ENCODE measurements around the gene PDE4D. TPM values are rescaled to one million over a fixed set of nuclear protein-coding genes. Genes with fewer than 3 reads are reported as not detected.

Gene PDE4D
- total and polyA plus RNA-seq, 2 donors (not counting 1 experiment from before 2014, with no cell fraction given), result 14.9 to 171 TPM

- Mint-ChIP-seq H3K27me3 (no peaks in the 10 kb centered on the region), H3K4me1 (no peaks in the 10 kb centered on the region), H3K27ac (no peak overlapping the region), H3K9me3 (ENCODE audit: insufficient read depth) (no peaks in the 10 kb centered on the region), H3K4me3 (no peak overlapping the region)
- Histone ChIP-seq H3K9me3 (ENCODE audit: control extremely low read depth in 1 of 3, control insufficient read depth in 2 of 3, insufficient read depth in 1 of 3, low read length in 2 of 3) (no peaks in the 10 kb centered on the region), H3K4me2 (replicated peaks; ENCODE audit: low read depth, low read length, poor library complexity, severe bottlenecking) (no peak overlapping the region), H3K9ac (ENCODE audit: low read length) (no peak overlapping the region), H3K27me3 (replicated peaks in 1 of 4; ENCODE audit: control extremely low read depth in 1 of 4, control insufficient read depth in 3 of 4, insufficient read depth in 4 of 4, low read length in 3 of 4) (no peaks in the 10 kb centered on the region), H4K20me1 (ENCODE audit: control insufficient read depth, insufficient read depth, low read length, poor library complexity, severe bottlenecking) (no peaks in the 10 kb centered on the region), H2AFZ (ENCODE audit: insufficient read depth, low read depth, low read length, poor library complexity, severe bottlenecking) (no peak overlapping the region), H3K4me1 (ENCODE audit: control insufficient read depth in 2 of 2, insufficient read depth in 2 of 2, low read length in 2 of 2) (no peaks in the 10 kb centered on the region), H3K36me3 (replicated peaks in 1 of 2; ENCODE audit: control extremely low read depth in 1 of 2, control insufficient read depth in 1 of 2, extremely low read depth in 1 of 2, insufficient read depth in 2 of 2, low read length in 1 of 2) (no peaks in the 10 kb centered on the region), H3K27ac (ENCODE audit: low read length in 2 of 2) (no peak overlapping the region), H3K79me2 (ENCODE audit: control insufficient read depth, insufficient read depth, low read length) (no peaks in the 10 kb centered on the region), H3K4me3 (ENCODE audit: control extremely low read depth in 1 of 5, extremely low read depth in 1 of 5, insufficient read depth in 1 of 5, low read depth in 2 of 5, low read length in 4 of 5) (no peak overlapping the region)
- ATAC-seq (ENCODE audit: low read depth) (no peak), DNase-seq (no peak)
- intact Hi-C loops (cut with micrococcal nuclease), result no loop called here
- WGBS (ENCODE audit: insufficient coverage), result no CpG with 5 or more reads among the region's 1 CpG
- TF ChIP-seq EZH2 (IDR thresholded peaks at IDR 0.05; ENCODE audit: borderline replicate concordance, insufficient read depth, low read depth, low read length, poor library complexity, severe bottlenecking) (no peak), CTCF (IDR thresholded peaks at IDR 0.05) (no peak)
- POLR2A ChIA-PET, result no interaction called here
- CTCF ChIA-PET, result no interaction called here
These were observed 447.8 kb downstream of the PDE4D start for GRCh38 chr5:59445741-59446140.

- H3K79me2 ChIP-seq (ENCODE audit: control insufficient read depth, insufficient read depth, low read length), result no peaks in the 10 kb centered on the region
- H3K4me2 ChIP-seq (replicated peaks; ENCODE audit: low read depth, low read length, poor library complexity, severe bottlenecking), result no peak overlapping the region
- H3K36me3 ChIP-seq (replicated peaks in 1 of 2; ENCODE audit: control extremely low read depth in 1 of 2, control insufficient read depth in 1 of 2, extremely low read depth in 1 of 2, insufficient read depth in 2 of 2, low read length in 1 of 2), result no peaks in the 10 kb centered on the region
- no peak overlapping the region for H3K9ac ChIP-seq (ENCODE audit: low read length)
- ATAC-seq (ENCODE audit: low read depth) (no peak), DNase-seq (no peak)
- no peak for TF ChIP-seq CTCF (IDR thresholded peaks at IDR 0.05)
- no peak for TF ChIP-seq EZH2 (IDR thresholded peaks at IDR 0.05; ENCODE audit: borderline replicate concordance, insufficient read depth, low read depth, low read length, poor library complexity, severe bottlenecking)
- H4K20me1 ChIP-seq (ENCODE audit: control insufficient read depth, insufficient read depth, low read length, poor library complexity, severe bottlenecking), result no peaks in the 10 kb centered on the region
- 100% methylated on average over 1 of the region's 3 CpGs for WGBS (ENCODE audit: insufficient coverage)
- H3K27ac Mint-ChIP-seq, result no peak overlapping the region
- intact Hi-C loops (cut with micrococcal nuclease), result no loop called here
- H3K4me1 ChIP-seq (ENCODE audit: control insufficient read depth in 2 of 2, insufficient read depth in 2 of 2, low read length in 2 of 2), result no peaks in the 10 kb centered on the region
- H3K27me3 ChIP-seq (replicated peaks in 1 of 4; ENCODE audit: control extremely low read depth in 1 of 4, control insufficient read depth in 3 of 4, insufficient read depth in 4 of 4, low read length in 3 of 4), result no peaks in the 10 kb centered on the region
- ChIA-PET POLR2A (no interaction called here), CTCF (interaction anchor here (0.7 kb wide), 1 partner anchor 10 kb away, joined by 6 read pairs; no protein-coding TSS in a partner anchor)
- H3K4me3 Mint-ChIP-seq, result no peak overlapping the region
- no peak overlapping the region for H2AFZ ChIP-seq (ENCODE audit: insufficient read depth, low read depth, low read length, poor library complexity, severe bottlenecking)
- peaks cover 2% of the 10 kb centered on the region for H3K4me1 Mint-ChIP-seq
- no peak overlapping the region for H3K4me3 ChIP-seq (ENCODE audit: control extremely low read depth in 1 of 5, extremely low read depth in 1 of 5, insufficient read depth in 1 of 5, low read depth in 2 of 5, low read length in 4 of 5)
- no peaks in the 10 kb centered on the region for H3K27me3 Mint-ChIP-seq
- no peaks in the 10 kb centered on the region for H3K9me3 ChIP-seq (ENCODE audit: control extremely low read depth in 1 of 3, control insufficient read depth in 2 of 3, insufficient read depth in 1 of 3, low read length in 2 of 3)
- no peak overlapping the region for H3K27ac ChIP-seq (ENCODE audit: low read length in 2 of 2)
- H3K9me3 Mint-ChIP-seq (ENCODE audit: insufficient read depth), result no peaks in the 10 kb centered on the region
These were observed 454.2 kb downstream of the PDE4D start for GRCh38 chr5:59439303-59439702.
